ENCODE measurements around the gene PDE6B. TPM values are rescaled to one million over a fixed set of nuclear protein-coding genes. Genes with fewer than 3 reads are reported as not detected.
A peak's percentile ranks its signal among the peaks of the same experiment; 100 is the strongest.
"Not testable (repeated sequence)": the region's sequence is repeated elsewhere in the genome, so short reads cannot be mapped to it uniquely, and the experiment has no call there.

PDE6B gene
- total and polyA plus RNA-seq, 4 donors = 1.1 to 4.0 (median 2.1) TPM

DNA sequence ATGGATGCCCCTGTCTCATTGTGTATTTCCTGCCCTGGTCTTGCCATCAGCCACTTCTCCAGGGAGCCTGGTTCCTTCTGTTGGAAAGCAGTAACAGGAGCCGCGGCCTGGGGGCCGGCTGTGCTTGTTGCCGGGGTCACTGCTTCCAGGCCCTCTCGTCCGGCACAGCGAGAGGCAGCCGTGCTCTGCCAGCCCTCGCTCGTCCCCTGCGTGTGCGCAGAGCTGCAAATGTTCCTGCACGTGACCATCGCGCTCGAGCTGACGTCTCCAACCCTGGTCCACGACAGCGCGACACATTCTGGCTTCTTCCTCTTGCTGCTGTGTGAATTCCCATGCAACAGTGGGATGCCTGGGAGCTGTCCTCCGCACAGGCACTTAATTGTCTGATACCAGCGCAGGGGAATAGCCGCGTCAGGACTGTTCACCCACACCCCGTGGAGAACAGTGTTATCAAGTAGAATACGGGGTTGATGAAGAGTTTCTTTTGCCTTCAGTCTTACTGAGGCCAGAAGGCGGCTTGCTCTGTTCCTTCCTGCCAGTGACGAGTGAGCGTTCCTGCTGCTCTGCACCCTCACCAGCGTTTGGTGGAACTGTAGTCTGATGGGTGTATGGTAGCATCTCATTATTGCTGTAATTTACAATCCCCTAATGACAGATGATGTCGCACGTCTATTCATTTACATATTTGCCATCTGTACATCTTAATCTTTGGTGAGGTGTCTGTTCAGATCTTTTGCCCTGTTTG is 12.3 kb downstream of the PDE6B start:
- 47 to 56% methylated on average over 32 of the region's 32 CpGs for WGBS, 2 donors
- intact Hi-C loops (cut with DNase I) = no loop called here
- H3K27me3 ChIP-seq (ENCODE audit: control insufficient read depth in 1 of 2, insufficient read depth in 2 of 2, low read length in 1 of 2) = no peaks in the 10 kb centered on the region

DNA sequence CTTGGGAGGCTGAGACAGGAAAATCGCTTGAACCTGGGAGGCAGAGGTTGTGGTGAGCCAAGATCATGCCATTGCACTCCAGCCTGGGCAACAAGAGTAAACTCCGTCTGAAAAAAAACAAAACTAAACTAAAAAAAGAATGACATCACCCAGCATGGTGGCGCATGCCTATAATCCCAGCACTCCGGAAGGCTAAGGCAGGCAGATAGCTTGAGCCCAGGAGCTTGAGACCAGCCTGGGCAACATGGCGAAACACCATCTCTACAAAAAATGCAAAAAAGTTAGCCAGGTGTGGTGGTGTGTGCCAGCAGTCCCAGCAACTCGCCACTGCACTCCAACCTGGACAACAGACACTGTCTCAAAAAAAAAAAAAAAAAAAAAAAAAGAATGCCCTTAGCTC is 17.0 kb downstream of the PDE6B start:
- not testable (repeated sequence) for DNase-seq

More for the DNA sequence above, 12.3 kb downstream of the PDE6B start:
- no peaks in the 10 kb centered on the region for H3K9me3 ChIP-seq (ENCODE audit: control insufficient read depth, low read length)
- no peak overlapping the region for H3K27ac ChIP-seq (ENCODE audit: low read depth in 1 of 2, low read length in 2 of 2)
- H3K4me3 ChIP-seq (ENCODE audit: low read length in 2 of 2) = no peak overlapping the region
- no peaks in the 10 kb centered on the region for H3K4me1 ChIP-seq (ENCODE audit: control insufficient read depth in 1 of 2, insufficient read depth in 2 of 2, low read length in 2 of 2)
- no peaks in the 10 kb centered on the region for H3K36me3 ChIP-seq (ENCODE audit: control insufficient read depth in 1 of 2, insufficient read depth in 2 of 2, low read length in 1 of 2)
- no peak for ATAC-seq (ENCODE audit: low FRiP score)
- peak; percentile 32 to 63 for DNase-seq

DNA sequence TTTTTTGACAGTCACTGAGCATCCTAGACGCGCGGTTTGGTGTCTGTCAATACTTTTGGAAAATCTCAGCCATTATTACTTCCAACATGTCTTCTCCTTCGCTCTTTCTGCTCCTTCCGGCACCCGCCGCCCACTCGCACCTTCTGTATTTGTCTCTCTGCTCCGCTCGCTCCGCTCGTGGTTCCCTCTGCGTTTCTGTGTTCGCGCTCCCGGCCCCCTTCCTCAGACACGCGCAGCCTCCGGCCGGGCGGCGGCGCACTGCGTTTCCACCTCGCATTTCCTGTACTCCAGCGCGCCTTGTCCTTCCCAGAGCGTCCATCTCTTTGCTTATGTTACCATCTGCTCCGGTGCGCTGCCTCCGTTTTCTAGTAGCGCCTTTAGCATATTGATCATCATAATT is 21.1 kb downstream of the PDE6B start:
- no peak overlapping the region for H3K27ac ChIP-seq (ENCODE audit: low read depth in 1 of 2, low read length in 2 of 2)
- H3K27me3 ChIP-seq (ENCODE audit: control insufficient read depth in 1 of 2, insufficient read depth in 2 of 2, low read length in 1 of 2) = no peaks in the 10 kb centered on the region
- no peaks in the 10 kb centered on the region for H3K4me1 ChIP-seq (ENCODE audit: control insufficient read depth in 1 of 2, insufficient read depth in 2 of 2, low read length in 2 of 2)
- no peak for ATAC-seq (ENCODE audit: low FRiP score)
- no peak overlapping the region for H3K4me3 ChIP-seq (ENCODE audit: low read length in 2 of 2)
- peak; percentile 32 to 66 for DNase-seq
- intact Hi-C loops (cut with DNase I) = no loop called here
- no peaks in the 10 kb centered on the region for H3K9me3 ChIP-seq (ENCODE audit: control insufficient read depth, low read length)
- WGBS, 2 donors = 59 to 72% methylated on average over 32 of the region's 32 CpGs
- no peaks in the 10 kb centered on the region for H3K36me3 ChIP-seq (ENCODE audit: control insufficient read depth in 1 of 2, insufficient read depth in 2 of 2, low read length in 1 of 2)

More for the DNA sequence above, 17.0 kb downstream of the PDE6B start:
- H3K4me3 ChIP-seq (ENCODE audit: low read length in 2 of 2); ATAC-seq (ENCODE audit: low FRiP score); H3K27ac ChIP-seq (ENCODE audit: low read depth in 1 of 2, low read length in 2 of 2); H3K4me1 ChIP-seq (ENCODE audit: control insufficient read depth in 1 of 2, insufficient read depth in 2 of 2, low read length in 2 of 2); intact Hi-C loops (cut with DNase I); H3K36me3 ChIP-seq (ENCODE audit: control insufficient read depth in 1 of 2, insufficient read depth in 2 of 2, low read length in 1 of 2); H3K9me3 ChIP-seq (ENCODE audit: control insufficient read depth, low read length); H3K27me3 ChIP-seq (ENCODE audit: control insufficient read depth in 1 of 2, insufficient read depth in 2 of 2, low read length in 1 of 2): not testable (repeated sequence)
- WGBS, 2 donors = 89 to 90% methylated on average over 6 of the region's 6 CpGs

DNA sequence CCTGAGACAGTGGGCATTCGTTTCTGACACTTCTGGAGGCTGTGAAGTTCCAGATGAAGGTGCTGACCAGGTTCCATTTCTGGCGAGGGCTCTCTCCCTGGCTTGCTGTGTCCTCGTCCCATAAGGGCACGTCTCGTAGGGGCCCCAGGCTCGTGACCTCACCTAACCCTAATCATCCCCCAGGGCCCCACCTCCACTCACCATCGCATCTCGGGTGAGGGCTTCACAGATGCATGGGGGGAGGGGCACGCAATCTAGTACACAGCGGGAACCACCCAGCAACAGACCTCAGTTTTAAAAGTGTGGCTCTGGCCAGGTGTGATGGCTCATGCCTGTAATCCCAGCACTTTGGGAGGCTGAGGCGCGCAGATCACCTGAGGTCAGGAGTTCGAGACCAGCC is 22.1 kb downstream of the PDE6B start:
- Histone ChIP-seq H3K27me3 (ENCODE audit: control insufficient read depth in 1 of 2, insufficient read depth in 2 of 2, low read length in 1 of 2) (no peaks in the 10 kb centered on the region), H3K4me1 (ENCODE audit: control insufficient read depth in 1 of 2, insufficient read depth in 2 of 2, low read length in 2 of 2) (no peaks in the 10 kb centered on the region), H3K27ac (ENCODE audit: low read depth in 1 of 2, low read length in 2 of 2) (no peak overlapping the region), H3K36me3 (ENCODE audit: control insufficient read depth in 1 of 2, insufficient read depth in 2 of 2, low read length in 1 of 2) (no peaks in the 10 kb centered on the region), H3K4me3 (ENCODE audit: low read length in 2 of 2) (no peak overlapping the region), H3K9me3 (ENCODE audit: control insufficient read depth, low read length) (no peaks in the 10 kb centered on the region)
- no peak for ATAC-seq (ENCODE audit: low FRiP score)
- DNase-seq = peak in 1 of 2 donors; percentile 24
- intact Hi-C loops (cut with DNase I) = no loop called here
- WGBS, 2 donors = 53 to 58% methylated on average over 13 of the region's 13 CpGs

DNA sequence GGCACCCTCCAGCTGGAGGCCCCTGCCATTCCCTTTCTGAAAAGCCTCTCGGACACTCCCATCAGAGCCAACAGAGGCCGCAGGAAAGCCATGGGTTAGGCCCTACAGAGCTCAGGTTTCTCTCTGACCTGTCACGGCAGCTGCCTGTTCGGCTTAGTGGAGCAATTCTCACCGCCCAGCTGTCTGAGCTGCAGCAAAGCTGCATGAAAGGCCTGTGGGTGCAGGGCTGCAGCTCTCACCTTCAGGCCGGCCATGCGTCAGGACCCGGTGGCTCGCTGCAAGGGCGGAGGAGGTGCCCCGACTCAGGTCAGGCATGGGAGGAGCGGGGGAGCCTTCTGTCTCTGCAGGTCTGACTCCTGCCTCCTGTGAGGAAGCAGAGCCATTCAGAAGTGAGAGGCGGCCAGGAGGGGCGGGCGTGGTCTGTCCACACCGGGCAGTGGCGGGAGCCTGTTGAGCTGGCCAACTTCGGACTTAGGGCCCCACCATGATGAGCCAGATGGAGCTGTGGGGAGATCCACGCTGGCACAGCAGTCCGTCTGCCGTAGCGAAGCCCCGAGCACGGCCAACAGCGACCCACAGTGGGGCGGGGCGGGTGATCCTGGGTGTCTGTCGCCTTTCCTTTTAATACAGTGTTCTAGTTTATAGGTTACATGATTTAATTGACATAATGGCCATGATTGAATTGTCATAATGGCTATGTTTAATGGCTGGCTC is 23.4 kb downstream of the PDE6B start:
- intact Hi-C loops (cut with DNase I) = no loop called here
- no peaks in the 10 kb centered on the region for H3K27me3 ChIP-seq (ENCODE audit: control insufficient read depth in 1 of 2, insufficient read depth in 2 of 2, low read length in 1 of 2)
- H3K9me3 ChIP-seq (ENCODE audit: control insufficient read depth, low read length) = no peaks in the 10 kb centered on the region
- H3K27ac ChIP-seq (ENCODE audit: low read depth in 1 of 2, low read length in 2 of 2) = no peak overlapping the region
- DNase-seq = peak in 1 of 2 donors; percentile 38
- 66 to 74% methylated on average over 28 of the region's 28 CpGs for WGBS, 2 donors
- no peak overlapping the region for H3K4me3 ChIP-seq (ENCODE audit: low read length in 2 of 2)
- no peak for ATAC-seq (ENCODE audit: low FRiP score)
- H3K4me1 ChIP-seq (ENCODE audit: control insufficient read depth in 1 of 2, insufficient read depth in 2 of 2, low read length in 2 of 2) = no peaks in the 10 kb centered on the region
- H3K36me3 ChIP-seq (ENCODE audit: control insufficient read depth in 1 of 2, insufficient read depth in 2 of 2, low read length in 1 of 2) = no peaks in the 10 kb centered on the region

DNA sequence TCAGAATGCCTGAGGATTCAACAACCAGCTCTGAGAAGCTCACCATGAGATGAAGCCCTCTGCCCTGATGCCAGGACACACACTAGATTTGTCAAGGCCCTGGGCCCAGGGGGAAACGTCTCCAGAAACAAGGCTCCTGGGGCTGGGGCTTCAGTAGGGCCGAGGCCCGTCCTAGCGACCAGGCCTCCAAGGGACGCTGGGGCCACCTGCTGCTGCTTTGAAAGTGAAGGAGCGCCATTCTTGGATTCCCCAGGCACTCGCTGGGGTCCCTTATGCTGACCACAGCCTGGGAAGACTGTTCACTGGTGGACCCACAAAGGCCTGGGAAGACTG is 23.9 kb downstream of the PDE6B start:
- 91 to 92% methylated on average over 7 of the region's 7 CpGs for WGBS, 2 donors
- no peaks in the 10 kb centered on the region for H3K4me1 ChIP-seq (ENCODE audit: control insufficient read depth in 1 of 2, insufficient read depth in 2 of 2, low read length in 2 of 2)
- no peaks in the 10 kb centered on the region for H3K36me3 ChIP-seq (ENCODE audit: control insufficient read depth in 1 of 2, insufficient read depth in 2 of 2, low read length in 1 of 2)
- no peak overlapping the region for H3K4me3 ChIP-seq (ENCODE audit: low read length in 2 of 2)
- ATAC-seq (ENCODE audit: low FRiP score) = no peak
- no peak overlapping the region for H3K27ac ChIP-seq (ENCODE audit: low read depth in 1 of 2, low read length in 2 of 2)
- DNase-seq = peak in 1 of 2 donors; percentile 26
- H3K27me3 ChIP-seq (ENCODE audit: control insufficient read depth in 1 of 2, insufficient read depth in 2 of 2, low read length in 1 of 2) = no peaks in the 10 kb centered on the region
- intact Hi-C loops (cut with DNase I) = no loop called here
- H3K9me3 ChIP-seq (ENCODE audit: control insufficient read depth, low read length) = no peaks in the 10 kb centered on the region

DNA sequence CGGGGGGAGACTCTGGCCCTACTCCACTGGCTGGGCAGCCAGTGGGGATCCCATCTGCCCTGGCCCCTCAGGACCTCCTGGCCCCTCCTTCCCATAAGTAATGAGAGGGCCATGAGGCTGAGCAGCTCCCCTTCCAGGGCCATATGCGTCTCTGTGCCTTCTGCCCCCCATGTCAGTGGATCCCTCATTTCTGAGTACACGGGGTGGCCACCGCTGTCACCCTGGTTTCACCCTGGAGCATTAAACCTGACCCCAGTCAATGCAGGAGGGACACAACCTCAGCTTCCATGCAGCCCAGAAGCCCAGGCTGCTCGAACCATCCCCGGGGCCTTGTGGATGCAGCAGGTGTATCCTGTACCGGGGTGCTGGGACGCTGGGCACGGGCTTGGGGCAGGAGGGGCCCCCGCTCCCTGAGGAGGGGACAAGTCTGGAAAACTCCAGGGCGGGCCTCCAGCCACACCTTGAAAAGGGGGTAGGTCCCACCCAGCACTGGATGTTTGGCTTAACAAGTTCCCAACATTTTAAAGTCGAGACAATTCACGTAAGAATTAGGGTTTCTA is 24.5 kb downstream of the PDE6B start:
- 90 to 91% methylated on average over 13 of the region's 13 CpGs for WGBS, 2 donors
- no peaks in the 10 kb centered on the region for H3K9me3 ChIP-seq (ENCODE audit: control insufficient read depth, low read length)
- no peak overlapping the region for H3K4me3 ChIP-seq (ENCODE audit: low read length in 2 of 2)
- intact Hi-C loops (cut with DNase I) = no loop called here
- DNase-seq (peak in 1 of 2 donors; percentile 33), ATAC-seq (ENCODE audit: low FRiP score) (no peak)
- no peaks in the 10 kb centered on the region for H3K4me1 ChIP-seq (ENCODE audit: control insufficient read depth in 1 of 2, insufficient read depth in 2 of 2, low read length in 2 of 2)
- no peak overlapping the region for H3K27ac ChIP-seq (ENCODE audit: low read depth in 1 of 2, low read length in 2 of 2)
- no peaks in the 10 kb centered on the region for H3K36me3 ChIP-seq (ENCODE audit: control insufficient read depth in 1 of 2, insufficient read depth in 2 of 2, low read length in 1 of 2)
- H3K27me3 ChIP-seq (ENCODE audit: control insufficient read depth in 1 of 2, insufficient read depth in 2 of 2, low read length in 1 of 2) = no peaks in the 10 kb centered on the region

DNA sequence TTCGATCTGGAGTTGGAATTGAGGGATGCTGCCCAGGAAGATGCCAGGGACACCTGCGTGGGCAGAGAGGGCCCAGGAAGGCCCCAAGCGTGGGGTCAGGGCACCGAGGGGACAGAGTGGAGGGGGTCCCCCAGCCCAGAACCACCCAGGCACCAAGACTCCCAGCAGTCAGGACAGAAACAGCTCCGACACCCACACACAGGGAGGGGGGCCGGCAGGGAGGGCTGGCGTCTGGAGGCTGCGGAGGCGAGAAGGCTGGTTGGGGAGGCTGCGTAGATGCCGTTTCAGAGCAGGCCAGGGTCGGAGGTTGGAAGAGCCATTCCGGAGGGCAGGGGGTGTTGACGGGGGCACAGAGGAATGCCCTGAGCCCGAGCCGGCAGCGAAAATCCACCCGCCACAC is 25.1 kb downstream of the PDE6B start:
- Histone ChIP-seq H3K9me3 (ENCODE audit: control insufficient read depth, low read length) (no peaks in the 10 kb centered on the region), H3K36me3 (ENCODE audit: control insufficient read depth in 1 of 2, insufficient read depth in 2 of 2, low read length in 1 of 2) (no peaks in the 10 kb centered on the region), H3K4me3 (ENCODE audit: low read length in 2 of 2) (no peak overlapping the region), H3K4me1 (ENCODE audit: control insufficient read depth in 1 of 2, insufficient read depth in 2 of 2, low read length in 2 of 2) (no peaks in the 10 kb centered on the region), H3K27me3 (ENCODE audit: control insufficient read depth in 1 of 2, insufficient read depth in 2 of 2, low read length in 1 of 2) (no peaks in the 10 kb centered on the region), H3K27ac (ENCODE audit: low read depth in 1 of 2, low read length in 2 of 2) (no peak overlapping the region)
- intact Hi-C loops (cut with DNase I) = no loop called here
- WGBS, 2 donors = 61 to 69% methylated on average over 18 of the region's 18 CpGs
- ATAC-seq (ENCODE audit: low FRiP score) = no peak
- DNase-seq = peak in 1 of 2 donors; percentile 39
